Gastroesophageal sphincter (tissue), 4 donors: ENCODE data around the gene PARM1. TPM values are rescaled to one million over a fixed set of nuclear protein-coding genes. Genes with fewer than 3 reads are reported as not detected.

Source experiments
- ATAC-seq: fragments of 150-250 bp; one replicate; pipeline ENCODE4 v1.9.1; 2016; ENCODE audit warnings: mild to moderate bottlenecking, moderate library complexity
- H3K27ac ChIP-seq, 4 donors: fragments of 200-600 bp; sonication (generic) in 3 of 4; 1 replicate in 3 of 4; 2 replicates in 1 of 4; pipeline ENCODE4 v1.5.1; 2016 to 2019
- H3K27me3 ChIP-seq: fragments of 200-600 bp; sonication (generic); one replicate; pipeline ENCODE4 v1.5.1; 2019
- H3K36me3 ChIP-seq, 2 donors: fragments of 200-600 bp; sonication (generic); one replicate each; pipeline ENCODE4 v1.5.1; 2019; ENCODE audit warnings: control low read depth in 1 of 2
- H3K4me1 ChIP-seq, 3 donors: fragments of 200-600 bp; sonication (generic); 1 replicate in 2 of 3; 2 replicates in 1 of 3; pipeline ENCODE4 v1.5.1; 2016 to 2019; ENCODE audit warnings: control low read depth in 2 of 3
- H3K4me3 ChIP-seq, 2 donors: fragments of 200-600 bp; sonication (generic); one replicate each; pipeline ENCODE4 v1.5.1; 2019; ENCODE audit warnings: mild to moderate bottlenecking in 1 of 2, moderate library complexity in 1 of 2
- H3K9me3 ChIP-seq, 3 donors: fragments of 200-600 bp; sonication (generic); one replicate each; pipeline ENCODE4 v1.5.1; 2017 to 2019; ENCODE audit warnings: control low read depth in 2 of 3
- EP300 ChIP-seq: sonication (generic); formaldehyde crosslinking; IDR thresholded peaks from one replicate; pipeline ENCODE4 v1.6.1; 2017; ENCODE audit warnings: antibody characterized with exemption, mild to moderate bottlenecking
- POLR2A ChIP-seq, 2 donors: fragments of 450-650 bp; IDR thresholded peaks; one replicate each; pipeline ENCODE4 v1.6.1; 2017; ENCODE audit warnings: antibody characterized with exemption in 2 of 2, mild to moderate bottlenecking in 2 of 2, moderate library complexity in 1 of 2
- POLR2AphosphoS5 ChIP-seq: sonication (generic); formaldehyde crosslinking; IDR thresholded peaks from one replicate; pipeline ENCODE4 v1.6.1; 2017; ENCODE audit warnings: antibody characterized with exemption
- WGBS, 2 donors: methylation state at CpG; one replicate each; pipeline ENCODE4 v1.1.5; 2018; ENCODE audit warnings: low coverage in 1 of 2; 5-methylcytosine and 5-hydroxymethylcytosine counted together
- total RNA-seq, 4 donors: library from RNA; depleted of rRNA; stranded (reverse); fragments of >200 nt; gene quantifications; one replicate each; pipeline ENCODE4 v1.1.0, GENCODE V29; 2016
- TF ChIP-seq, protein P1 (sequence below), 4 experiments: fragments of 200-600 bp in 2 of 4; fragments of 450-650 bp in 2 of 4; sonication (generic) in 1 of 4; IDR thresholded peaks; one replicate each; pipeline ENCODE4 v1.5.1; 2017 to 2019; ENCODE audit warnings: antibody characterized with exemption in 4 of 4, mild to moderate bottlenecking in 2 of 4, moderate library complexity in 2 of 4

Gene PARM1
- total RNA-seq, 4 donors from 2014 or later: 17.7 to 24.1 (median 21.4) TPM

DNA sequence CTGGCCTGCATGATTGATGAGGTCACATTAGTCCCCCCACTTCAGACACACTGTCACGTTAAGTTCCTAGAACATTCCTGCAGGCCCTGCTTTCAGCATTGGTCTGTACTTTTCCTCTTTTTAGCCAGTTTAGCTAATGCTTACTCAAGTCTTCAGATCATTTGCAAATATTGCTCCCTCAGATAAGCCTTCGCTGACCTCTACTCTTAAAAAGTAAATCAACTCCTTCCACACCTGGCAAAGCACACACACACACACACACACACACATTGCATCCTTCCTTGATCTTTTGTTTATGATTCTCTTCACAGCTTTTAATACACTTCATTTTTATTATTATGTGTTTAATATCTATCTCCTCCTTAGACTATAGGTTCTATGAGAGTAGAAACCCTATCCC, 31.4 kb downstream of the PARM1 start:
- 55 to 75% methylated on average over 2 of the region's 2 CpGs for WGBS, 2 donors
- TF ChIP-seq, protein P1, sequence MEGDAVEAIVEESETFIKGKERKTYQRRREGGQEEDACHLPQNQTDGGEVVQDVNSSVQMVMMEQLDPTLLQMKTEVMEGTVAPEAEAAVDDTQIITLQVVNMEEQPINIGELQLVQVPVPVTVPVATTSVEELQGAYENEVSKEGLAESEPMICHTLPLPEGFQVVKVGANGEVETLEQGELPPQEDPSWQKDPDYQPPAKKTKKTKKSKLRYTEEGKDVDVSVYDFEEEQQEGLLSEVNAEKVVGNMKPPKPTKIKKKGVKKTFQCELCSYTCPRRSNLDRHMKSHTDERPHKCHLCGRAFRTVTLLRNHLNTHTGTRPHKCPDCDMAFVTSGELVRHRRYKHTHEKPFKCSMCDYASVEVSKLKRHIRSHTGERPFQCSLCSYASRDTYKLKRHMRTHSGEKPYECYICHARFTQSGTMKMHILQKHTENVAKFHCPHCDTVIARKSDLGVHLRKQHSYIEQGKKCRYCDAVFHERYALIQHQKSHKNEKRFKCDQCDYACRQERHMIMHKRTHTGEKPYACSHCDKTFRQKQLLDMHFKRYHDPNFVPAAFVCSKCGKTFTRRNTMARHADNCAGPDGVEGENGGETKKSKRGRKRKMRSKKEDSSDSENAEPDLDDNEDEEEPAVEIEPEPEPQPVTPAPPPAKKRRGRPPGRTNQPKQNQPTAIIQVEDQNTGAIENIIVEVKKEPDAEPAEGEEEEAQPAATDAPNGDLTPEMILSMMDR (IDR thresholded peaks at IDR 0.05): no peak
- TF ChIP-seq EP300 (no peak), POLR2AphosphoS5 (no peak), POLR2A (IDR thresholded peaks at IDR 0.05) (no peak)
- peaks cover 0 to 11% (median 0%) of the 10 kb centered on the region in 3 donors for H3K9me3 ChIP-seq

GRCh38 chr4:74967324-74967723, 34.4 kb downstream of the PARM1 start:
- Histone ChIP-seq H3K27ac (no peak overlapping the region), H3K36me3 (no peaks in the 10 kb centered on the region), H3K4me3 (no peak overlapping the region), H3K4me1 (peaks cover 0 to 17% (median 0%) of the 10 kb centered on the region in 3 donors), H3K9me3 (no peaks in the 10 kb centered on the region), H3K27me3 (no peaks in the 10 kb centered on the region)
- ATAC-seq: no peak
- WGBS, 2 donors: 24 to 47% methylated on average over 3 of the region's 3 CpGs
- TF ChIP-seq POLR2A (IDR thresholded peaks at IDR 0.05) (no peak), EP300 (no peak), POLR2AphosphoS5 (no peak)
- TF ChIP-seq, protein P1 (IDR thresholded peaks at IDR 0.05): no peak

More for the DNA sequence above, 31.4 kb downstream of the PARM1 start:
- no peak overlapping the region for H3K4me3 ChIP-seq
- H3K4me1 ChIP-seq: peaks cover 0 to 10% (median 0%) of the 10 kb centered on the region in 3 donors
- H3K27me3 ChIP-seq: no peaks in the 10 kb centered on the region
- no peaks in the 10 kb centered on the region for H3K36me3 ChIP-seq
- no peak overlapping the region for H3K27ac ChIP-seq
- no peak for ATAC-seq

- H3K4me3 ChIP-seq: no peak overlapping the region
- ATAC-seq: no peak
- WGBS, 2 donors: 67 to 76% methylated on average over 2 of the region's 2 CpGs
- TF ChIP-seq POLR2AphosphoS5: no peak
- TF ChIP-seq POLR2A (IDR thresholded peaks at IDR 0.05): no peak
- no peak for TF ChIP-seq EP300
- TF ChIP-seq, protein P1 (IDR thresholded peaks at IDR 0.05): no peak
- H3K9me3 ChIP-seq: no peaks in the 10 kb centered on the region
- H3K27ac ChIP-seq: no peak overlapping the region
- H3K36me3 ChIP-seq: no peaks in the 10 kb centered on the region
- peaks cover 0 to 17% (median 0%) of the 10 kb centered on the region in 3 donors for H3K4me1 ChIP-seq
- no peaks in the 10 kb centered on the region for H3K27me3 ChIP-seq
Observed at GRCh38 chr4:74968456-74969164, 35.7 kb downstream of the PARM1 start.

GRCh38 chr4:74969507-74970474, 36.9 kb downstream of the PARM1 start:
- H3K4me1 ChIP-seq: peaks cover 0 to 17% (median 0%) of the 10 kb centered on the region in 3 donors

More at GRCh38 chr4:74969507-74970474, 36.9 kb downstream of the PARM1 start:
- Histone ChIP-seq H3K27me3 (no peaks in the 10 kb centered on the region), H3K27ac (no peak overlapping the region), H3K36me3 (no peaks in the 10 kb centered on the region), H3K4me3 (no peak overlapping the region), H3K9me3 (no peaks in the 10 kb centered on the region)
- 65 to 71% methylated on average over 3 to 6 of the region's 9 CpGs for WGBS, 2 donors
- no peak for ATAC-seq
- TF ChIP-seq POLR2A (IDR thresholded peaks at IDR 0.05): no peak
- no peak for TF ChIP-seq EP300
- no peak for TF ChIP-seq POLR2AphosphoS5
- TF ChIP-seq, protein P1 (IDR thresholded peaks at IDR 0.05): no peak
